GM18861 (cell line): ENCODE measurements around the gene S1PR1.

Experiments used
- ATAC-seq: cut with Tn5 transposase; IDR thresholded peaks from one replicate; pipeline ENCODE4 v1.9.1; 2021; ENCODE audit not compliant: unreplicated experiment

S1PR1 gene

GRCh38 chr1:101278845-101279244, 42.0 kb downstream of the S1PR1 start:
- ATAC-seq, result no peak

DNA sequence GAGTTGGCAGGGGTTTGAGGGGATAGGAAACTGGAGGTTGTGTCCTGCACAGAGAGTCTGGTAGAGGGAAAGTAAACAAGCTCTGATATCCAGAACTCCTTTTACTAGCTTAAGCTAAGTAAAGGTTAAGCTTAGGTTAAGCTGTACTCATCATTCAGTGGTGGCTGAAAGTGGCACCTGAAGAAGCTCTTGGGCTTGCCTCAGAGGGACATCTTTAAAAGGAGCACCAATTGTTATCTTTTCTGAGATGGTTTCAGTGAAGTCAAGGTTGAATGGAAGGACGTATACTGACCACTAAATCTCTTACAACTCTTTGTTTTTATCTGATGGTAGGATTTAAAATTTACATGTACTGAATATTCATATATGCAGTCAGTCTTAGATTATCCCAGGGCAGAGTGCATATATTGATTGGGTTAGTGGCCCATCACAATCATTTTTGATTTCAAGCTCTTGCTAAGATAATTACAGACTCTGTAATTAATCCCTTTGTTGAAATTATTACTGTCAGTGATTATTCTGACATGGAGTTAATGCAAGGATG, 43.3 kb downstream of the S1PR1 start:
- no peak for ATAC-seq

DNA sequence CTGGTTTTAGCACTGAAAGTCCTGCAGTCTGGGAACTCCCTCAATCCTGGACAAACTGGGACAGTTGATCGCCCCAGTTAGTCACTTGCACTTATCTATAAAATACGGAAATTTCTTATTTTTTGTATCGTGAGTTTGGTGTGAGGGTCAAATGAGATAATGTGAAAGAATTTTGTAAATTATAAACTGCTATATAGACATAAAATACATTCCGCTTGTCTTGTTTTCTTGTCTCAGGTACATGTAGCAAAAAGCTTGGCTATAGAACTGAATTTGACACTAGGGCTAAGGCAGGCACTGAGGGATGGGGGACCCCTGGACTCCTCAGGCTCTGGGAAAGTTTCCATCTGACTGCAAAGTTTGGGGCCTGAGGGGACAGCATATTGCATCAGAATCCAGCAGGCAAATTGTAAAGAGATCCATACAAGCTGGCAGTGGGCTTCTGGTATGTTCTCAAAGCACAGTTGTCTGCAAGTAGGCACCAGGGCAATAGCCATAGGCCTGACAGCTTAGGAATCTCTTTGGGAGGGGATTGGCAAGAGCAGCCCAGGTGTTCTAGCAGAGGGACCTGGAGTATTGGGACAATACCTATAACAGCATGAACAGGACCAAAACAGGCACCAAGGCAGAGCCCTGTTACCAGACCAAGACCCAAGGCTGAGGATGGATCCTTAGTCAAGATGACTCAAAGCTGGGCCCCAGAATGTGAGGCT, 44.3 kb downstream of the S1PR1 start:
- ATAC-seq, result no peak

GRCh38 chr1:101281751-101282150, 44.9 kb downstream of the S1PR1 start:
- ATAC-seq, result no peak

DNA sequence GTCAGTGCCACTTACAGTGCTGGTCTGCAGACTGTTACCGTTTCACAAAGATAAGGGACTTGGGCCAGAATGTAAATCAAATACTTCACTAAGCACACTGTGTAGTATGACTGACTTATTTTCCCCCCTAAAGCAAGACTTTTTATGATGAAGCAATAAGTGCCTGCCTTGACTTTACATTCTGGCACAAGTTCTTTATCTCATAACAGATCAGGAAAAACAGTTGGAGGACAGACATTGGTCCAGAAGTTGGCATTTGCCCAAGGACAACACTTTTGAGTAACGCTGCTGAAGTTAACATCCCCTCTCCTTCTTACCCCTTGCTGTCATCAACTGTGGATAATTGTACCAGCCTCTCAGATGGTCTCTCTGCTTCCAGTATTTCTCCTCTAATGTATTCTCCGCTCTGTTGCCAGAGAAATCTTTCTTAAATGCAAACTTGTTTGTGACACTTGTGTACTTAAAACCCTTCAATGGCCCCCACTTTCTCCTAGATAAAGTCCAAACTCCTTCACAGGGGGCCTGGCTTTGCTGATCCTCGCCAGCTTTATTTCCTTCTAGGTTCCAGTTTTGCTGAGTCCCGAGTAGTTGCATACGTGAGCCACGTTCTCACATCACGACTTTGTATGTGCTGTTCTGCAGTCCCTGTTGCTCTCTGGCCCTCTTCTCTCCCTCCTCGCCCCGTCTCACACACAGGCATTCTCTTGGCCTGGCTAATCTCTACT, 45.7 kb downstream of the S1PR1 start:
- ATAC-seq, result no peak

DNA sequence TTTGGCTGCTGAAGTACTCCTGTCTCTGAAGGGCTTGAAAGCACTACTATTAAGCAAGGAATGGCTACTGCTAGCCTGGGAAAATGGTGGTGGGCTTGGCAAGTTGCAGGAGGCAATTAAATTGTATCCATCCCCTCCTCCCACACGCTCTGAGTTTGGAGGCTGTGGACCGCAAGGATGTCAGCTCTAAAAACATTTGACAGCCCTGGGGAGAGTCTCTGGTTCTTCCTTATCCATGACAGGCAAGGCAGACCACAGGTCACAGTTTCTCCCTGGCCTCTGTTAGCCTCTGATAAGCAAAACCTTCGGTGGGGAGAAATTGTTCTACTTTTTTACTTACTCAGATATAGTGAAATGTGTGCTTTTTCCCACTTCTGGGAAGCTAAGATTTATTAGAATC, 46.6 kb downstream of the S1PR1 start:
- no peak for ATAC-seq

DNA sequence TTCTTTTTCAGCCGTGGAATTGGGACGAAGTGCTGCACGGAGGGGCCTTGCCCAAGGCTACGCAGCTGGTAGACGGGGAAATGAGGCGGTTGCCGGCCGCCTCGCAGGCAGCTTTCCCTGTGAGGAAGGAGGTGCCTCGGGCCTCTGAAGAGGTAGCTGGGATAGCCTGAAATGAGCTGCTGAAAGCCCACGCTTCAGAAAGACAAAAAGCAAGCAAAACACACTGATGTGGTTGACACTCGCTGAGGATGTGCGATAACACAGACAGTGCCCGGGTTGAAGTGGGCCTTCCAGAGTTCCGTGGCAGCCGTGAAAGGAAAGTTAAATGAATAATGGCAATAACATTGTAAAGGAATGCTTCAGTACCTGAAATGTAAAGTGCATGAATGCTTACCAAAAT, 47.2 kb downstream of the S1PR1 start:
- ATAC-seq, result no peak

GRCh38 chr1:101284622-101285218, 47.9 kb downstream of the S1PR1 start:
- no peak for ATAC-seq

- no peak for ATAC-seq
Measured at GRCh38 chr1:101285922-101286570, 49.2 kb downstream of the S1PR1 start.

- peak; percentile 48 for ATAC-seq
Measured at GRCh38 chr1:101288491-101288944, 51.7 kb downstream of the S1PR1 start.

DNA sequence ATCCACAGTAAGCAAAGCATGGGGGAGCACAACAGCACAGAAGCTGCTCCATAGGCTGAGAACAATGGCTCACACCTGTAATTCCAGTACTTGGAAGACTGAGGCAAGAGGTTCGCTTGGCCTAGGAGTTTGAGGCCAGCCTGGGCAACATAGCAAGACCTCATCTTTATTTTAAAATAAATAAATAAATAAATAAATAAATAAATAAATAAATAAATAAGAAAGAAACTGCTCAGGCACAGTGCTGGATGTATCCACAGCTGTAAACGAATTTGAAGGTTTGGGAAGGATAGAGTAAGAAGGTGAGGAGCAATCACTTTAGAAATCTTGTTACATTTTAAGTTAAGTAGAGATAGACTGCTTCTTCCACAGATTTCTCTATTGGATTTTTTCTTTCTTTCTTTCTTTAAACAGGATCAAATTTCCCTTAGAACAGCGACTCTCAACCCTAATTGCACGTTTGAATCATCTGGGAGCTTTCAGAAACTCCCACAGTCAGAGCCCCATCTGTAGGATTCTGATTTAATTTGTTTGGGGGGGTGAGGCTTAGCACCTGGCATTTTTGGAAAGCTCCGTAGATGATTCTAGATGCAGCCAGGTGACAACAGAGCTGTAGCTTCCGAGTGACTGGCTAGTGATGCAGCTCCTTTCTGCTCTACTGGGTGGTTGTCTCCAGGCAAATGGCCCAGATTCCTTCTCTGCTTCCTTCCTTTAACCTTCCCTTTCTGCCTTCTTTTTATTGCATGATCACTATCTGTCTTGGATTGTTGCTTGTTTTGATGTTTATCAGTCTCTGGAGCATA, 53.5 kb downstream of the S1PR1 start:
- ATAC-seq, result no peak
